OCI-LY1 (cell line): Measurements from ENCODE around the gene ANKRD1.

Experiments
- H2AFZ ChIP-seq: fragments of 200-600 bp; sonication (generic), shearing (Covaris generic); 2 replicates; pipeline ENCODE4 v1.6.0; 2014; ENCODE audit warnings: antibody characterized with exemption, mild to moderate bottlenecking, low read length
- H3F3A ChIP-seq: fragments of 200-600 bp; sonication (generic), shearing (Covaris generic); 2 replicates; pipeline ENCODE4 v1.6.0; 2014; ENCODE audit warnings: mild to moderate bottlenecking, antibody characterized with exemption, low read length, moderate library complexity; ENCODE audit not compliant: insufficient read depth
- H3K27ac ChIP-seq: fragments of 200-600 bp; sonication (generic); 2 replicates; pipeline ENCODE4 v1.5.1; 2014; ENCODE audit warnings: low read length, mixed run types, mild to moderate bottlenecking, low read depth; ENCODE audit not compliant: poor library complexity, severe bottlenecking
- H3K27me3 ChIP-seq: fragments of 200-600 bp; sonication (generic); 2 replicates; pipeline ENCODE4 v1.6.0; 2014; ENCODE audit warnings: antibody characterized with exemption, mild to moderate bottlenecking, low read length, moderate library complexity; ENCODE audit not compliant: insufficient read depth
- H3K36me3 ChIP-seq: fragments of 200-600 bp; sonication (generic); 2 replicates; pipeline ENCODE4 v1.6.1; 2014; ENCODE audit warnings: mild to moderate bottlenecking, antibody characterized with exemption, low read length, moderate library complexity, mixed read lengths; ENCODE audit not compliant: insufficient read depth
- H3K4me1 ChIP-seq: fragments of 200-600 bp; sonication (generic); 2 replicates; pipeline ENCODE4 v1.5.1; 2014; ENCODE audit warnings: mild to moderate bottlenecking, low read length, moderate library complexity; ENCODE audit not compliant: insufficient read depth, severe bottlenecking
- H3K4me2 ChIP-seq: fragments of 200-600 bp; sonication (generic), shearing (Covaris generic); 2 replicates; pipeline ENCODE4 v1.6.1; 2014; ENCODE audit warnings: low read length
- H3K4me3 ChIP-seq: fragments of 200-600 bp; sonication (generic); 2 replicates; pipeline ENCODE4 v1.5.1; 2014; ENCODE audit warnings: low read length, low read depth, mild to moderate bottlenecking, mixed read lengths; ENCODE audit not compliant: poor library complexity, severe bottlenecking
- H3K79me2 ChIP-seq: fragments of 200-600 bp; shearing (Covaris generic); 2 replicates; pipeline ENCODE4 v1.6.1; 2016; ENCODE audit warnings: mixed run types, low read length, mixed read lengths; ENCODE audit not compliant: insufficient read depth
- H3K9ac ChIP-seq: fragments of 200-600 bp; sonication (generic), shearing (Covaris generic); 2 replicates; pipeline ENCODE4 v1.6.1; 2014; ENCODE audit warnings: mild to moderate bottlenecking, low read length, mixed read lengths
- H3K9me2 ChIP-seq: fragments of 200-600 bp; sonication (generic), shearing (Covaris generic); 2 replicates; pipeline ENCODE4 v1.6.1; 2014; ENCODE audit warnings: low read depth, mild to moderate bottlenecking, low read length, mixed read lengths
- H3K9me3 ChIP-seq: fragments of 200-600 bp; shearing (Covaris generic); 2 replicates; pipeline ENCODE4 v1.6.1; 2014; ENCODE audit warnings: low read length, mixed read lengths
- H4K20me1 ChIP-seq: fragments of 200-600 bp; sonication (generic), shearing (Covaris generic); 2 replicates; pipeline ENCODE4 v1.6.0; 2016; ENCODE audit warnings: mild to moderate bottlenecking, low read length; ENCODE audit not compliant: insufficient read depth
- EZH2 ChIP-seq: fragments of 200-600 bp; sonication (generic), shearing (Covaris generic); IDR thresholded peaks from 2 replicates; pipeline ENCODE4 v1.8.0; 2017; ENCODE audit warnings: borderline replicate concordance, mixed run types, mild to moderate bottlenecking, antibody characterized with exemption, low read length, moderate library complexity, mixed read lengths
- TF ChIP-seq, protein P1 (sequence below): fragments of 200-600 bp; sonication (generic), shearing (Covaris generic); IDR thresholded peaks from 2 replicates; pipeline ENCODE4 v1.5.1; 2017; ENCODE audit warnings: mild to moderate bottlenecking, antibody characterized with exemption, low read length, moderate library complexity, mixed read lengths

The ANKRD1 gene

DNA sequence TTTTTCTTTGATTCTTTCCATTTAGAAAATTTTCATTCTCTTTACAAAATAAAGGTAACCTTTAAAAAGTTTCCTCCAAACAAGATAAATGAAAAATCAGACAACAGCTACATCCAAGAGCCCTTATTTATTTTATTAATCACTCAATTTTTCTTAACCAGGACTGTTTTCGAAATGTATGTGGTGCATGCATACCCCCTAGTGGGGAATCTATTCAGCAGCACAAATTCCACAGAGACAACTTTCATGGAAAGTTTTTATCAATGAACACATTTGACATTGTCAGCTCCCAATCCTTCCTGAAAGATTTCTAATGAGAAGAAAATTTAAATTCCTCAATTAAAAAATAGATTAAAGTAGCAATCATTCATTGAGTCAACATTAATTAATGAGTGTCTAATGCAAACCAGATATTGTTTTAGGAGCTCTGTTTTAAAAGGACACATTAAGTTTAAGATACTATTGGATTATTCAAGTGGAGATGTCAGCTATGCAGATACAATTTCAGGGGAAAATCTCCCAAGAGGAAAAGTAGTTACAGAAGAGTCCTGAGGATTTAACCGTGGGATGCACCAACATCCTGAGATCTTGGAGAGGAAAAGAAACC lies 57.9 kb downstream of the ANKRD1 start:
- no peaks in the 10 kb centered on the region for H3K36me3 ChIP-seq
- no peak overlapping the region for H3K9ac ChIP-seq
- no peaks in the 10 kb centered on the region for H3K79me2 ChIP-seq
- no peaks in the 10 kb centered on the region for H3K9me3 ChIP-seq
- no peaks in the 10 kb centered on the region for H3K9me2 ChIP-seq
- no peaks in the 10 kb centered on the region for H3K27me3 ChIP-seq
- H3K4me1 ChIP-seq: peaks cover 3% of the 10 kb centered on the region
- no peak overlapping the region for H3K4me3 ChIP-seq
- H4K20me1 ChIP-seq: no peaks in the 10 kb centered on the region
- H3F3A ChIP-seq: no peaks in the 10 kb centered on the region
- H3K4me2 ChIP-seq: no peak overlapping the region
- no peak overlapping the region for H2AFZ ChIP-seq
- no peak overlapping the region for H3K27ac ChIP-seq
- TF ChIP-seq, protein P1, sequence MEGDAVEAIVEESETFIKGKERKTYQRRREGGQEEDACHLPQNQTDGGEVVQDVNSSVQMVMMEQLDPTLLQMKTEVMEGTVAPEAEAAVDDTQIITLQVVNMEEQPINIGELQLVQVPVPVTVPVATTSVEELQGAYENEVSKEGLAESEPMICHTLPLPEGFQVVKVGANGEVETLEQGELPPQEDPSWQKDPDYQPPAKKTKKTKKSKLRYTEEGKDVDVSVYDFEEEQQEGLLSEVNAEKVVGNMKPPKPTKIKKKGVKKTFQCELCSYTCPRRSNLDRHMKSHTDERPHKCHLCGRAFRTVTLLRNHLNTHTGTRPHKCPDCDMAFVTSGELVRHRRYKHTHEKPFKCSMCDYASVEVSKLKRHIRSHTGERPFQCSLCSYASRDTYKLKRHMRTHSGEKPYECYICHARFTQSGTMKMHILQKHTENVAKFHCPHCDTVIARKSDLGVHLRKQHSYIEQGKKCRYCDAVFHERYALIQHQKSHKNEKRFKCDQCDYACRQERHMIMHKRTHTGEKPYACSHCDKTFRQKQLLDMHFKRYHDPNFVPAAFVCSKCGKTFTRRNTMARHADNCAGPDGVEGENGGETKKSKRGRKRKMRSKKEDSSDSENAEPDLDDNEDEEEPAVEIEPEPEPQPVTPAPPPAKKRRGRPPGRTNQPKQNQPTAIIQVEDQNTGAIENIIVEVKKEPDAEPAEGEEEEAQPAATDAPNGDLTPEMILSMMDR: peak; percentile 44
- no peak for TF ChIP-seq EZH2
